Astrocyte of the cerebellum (primary cell): Measurements from ENCODE around the gene DXO.

Source experiments
- DNase-seq: peaks from one replicate; pipeline ENCODE4 v3.0.0-alpha.2; 2011; ENCODE audit warnings: low read depth
- H3K4me3 ChIP-seq: 2 replicates; pipeline ENCODE4 v1.5.1; 2011; ENCODE audit warnings: mild to moderate bottlenecking, low read depth, low read length, moderate library complexity
- CTCF ChIP-seq: IDR thresholded peaks from 2 replicates; pipeline ENCODE4 v1.5.1; 2012; ENCODE audit warnings: low read length, low read depth, moderate library complexity, mild to moderate bottlenecking; ENCODE audit errors: missing control alignments
- in situ Hi-C: cut with HindIII; loops from 2 replicates; pipeline ENCODE4 v1.10.0; 2017; ENCODE audit warnings: low sequenced_read_pairs

Gene DXO

GRCh38 chr6:31961616-31962015 is 10.3 kb downstream of the DXO start:
- TF ChIP-seq CTCF, result no peak
- DNase-seq, result no peak
- in situ Hi-C loops, result no loop called here
- no peak overlapping the region for H3K4me3 ChIP-seq

GRCh38 chr6:31958741-31959739 is 12.9 kb downstream of the DXO start, which contains the start of the genes NELFE and SKIC2:
NELFE (minus strand) TSS chr6:31958971; CDS start chr6:31958446, 525 bp downstream.
SKIC2 (plus strand) TSS chr6:31959175; CDS start chr6:31959193, 18 bp downstream.
- no peak for TF ChIP-seq CTCF
- in situ Hi-C loops, result no loop called here

GRCh38 chr6:31958412-31958740 is 13.6 kb downstream of the DXO start:
- no peak for DNase-seq
- in situ Hi-C loops, result no loop called here
- H3K4me3 ChIP-seq, result peak overlapping the region; percentile 100
- TF ChIP-seq CTCF, result no peak

More at GRCh38 chr6:31958741-31959739, 12.9 kb downstream of the DXO start, which contains the start of the genes NELFE and SKIC2:
- peak within 1 kb of the TSS; percentile 100 for H3K4me3 ChIP-seq
- DNase-seq, result peak; percentile 92

- in situ Hi-C loops, result no loop called here
- DNase-seq, result no peak
- no peak for TF ChIP-seq CTCF
- no peak overlapping the region for H3K4me3 ChIP-seq
These were observed 15.1 kb downstream of the DXO start for GRCh38 chr6:31956796-31957195.

GRCh38 chr6:31954511-31954910 is 17.4 kb downstream of the DXO start:
- no peak for DNase-seq
- in situ Hi-C loops, result no loop called here
- TF ChIP-seq CTCF, result no peak
- no peak overlapping the region for H3K4me3 ChIP-seq

GRCh38 chr6:31952890-31953289 is 19.0 kb downstream of the DXO start:
- in situ Hi-C loops, result no loop called here
- no peak for TF ChIP-seq CTCF
- no peak for DNase-seq
- no peak overlapping the region for H3K4me3 ChIP-seq
